ENCODE results near the gene DCLK1. TPM values are rescaled to one million over a fixed set of nuclear protein-coding genes. Genes with fewer than 3 reads are reported as not detected.

Gene DCLK1
- total RNA-seq, 1 experiment from 2014 or later: not detected

- in situ Hi-C loops (cut with HindIII; ENCODE audit: low pct_unique_long_range_greater_than_20kb, low sequenced_read_pairs) (no loop called here), intact Hi-C loops (cut with micrococcal nuclease; ENCODE audit: unreplicated experiment) (no loop called here)
- BruUV-seq (replicated peaks): no TSS peak
- ChIA-PET CTCF (no interaction called here), POLR2A (no interaction called here)
- no peak for TF ChIP-seq REST (IDR thresholded peaks at IDR 0.05; ENCODE audit: insufficient read depth in 1 of 2, low read depth in 2 of 2, low read length in 1 of 2)
- no peak for TF ChIP-seq CTCF (IDR thresholded peaks at IDR 0.05)
- no peak for TF ChIP-seq TCF7L2 (IDR thresholded peaks at IDR 0.05; ENCODE audit: low read depth, low read length)
- TF ChIP-seq SIN3A (IDR thresholded peaks at IDR 0.05; ENCODE audit: borderline replicate concordance, insufficient read depth, low read depth, low read length): no peak
- TF ChIP-seq POLR2AphosphoS5 (IDR thresholded peaks at IDR 0.05; ENCODE audit: low read depth, low read length): no peak
- ATAC-seq: no peak
- H3K36me3 ChIP-seq (ENCODE audit: control insufficient read depth, insufficient read depth, low read length): no peaks in the 10 kb centered on the region
- H3K27me3 ChIP-seq (ENCODE audit: control insufficient read depth, insufficient read depth, low read length): no peaks in the 10 kb centered on the region
- H3K4me3 ChIP-seq (ENCODE audit: low read depth in 2 of 2, low read length in 2 of 2): no peak overlapping the region
- no peaks in the 10 kb centered on the region for H3K9me3 ChIP-seq (ENCODE audit: control insufficient read depth, insufficient read depth, low read depth, low read length)
- no peak for DNase-seq (ENCODE audit: low read depth, low spot score)
- no peak overlapping the region for H3K27ac ChIP-seq (ENCODE audit: low read length)
- H3K4me1 ChIP-seq (ENCODE audit: control insufficient read depth, insufficient read depth, low read length): no peaks in the 10 kb centered on the region
Measured at GRCh38 chr13:35771898-35772297, 359.3 kb downstream of the DCLK1 start.

DNA sequence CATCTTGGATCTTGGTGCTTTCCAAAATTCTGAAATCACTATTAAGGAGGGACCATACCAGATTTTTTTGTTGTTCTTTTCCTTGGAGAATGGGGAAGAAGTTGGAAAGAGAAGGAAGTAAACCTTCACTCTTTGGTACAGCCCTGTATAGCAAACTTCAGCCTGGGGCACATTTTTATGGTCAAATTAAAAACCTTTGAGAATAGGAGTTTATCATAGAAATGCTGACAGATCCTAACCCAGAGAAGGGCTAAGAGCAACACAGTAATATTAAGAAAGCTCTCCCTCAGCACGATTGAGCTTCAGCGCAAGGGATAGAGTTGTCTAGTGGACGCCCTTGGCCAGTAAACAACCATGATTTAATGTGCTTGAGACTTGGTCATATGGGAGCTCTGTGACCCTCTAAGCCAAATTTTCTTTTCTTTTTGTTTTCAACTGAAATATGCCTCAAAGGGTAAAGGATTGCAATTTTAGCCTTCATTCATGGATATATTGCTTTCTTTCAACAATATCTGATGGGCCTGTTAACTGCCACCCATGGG is 360.4 kb downstream of the DCLK1 start:
- BruUV-seq (replicated peaks): no TSS peak
- Histone ChIP-seq H3K36me3 (ENCODE audit: control insufficient read depth, insufficient read depth, low read length) (no peaks in the 10 kb centered on the region), H3K27ac (ENCODE audit: low read length) (no peak overlapping the region), H3K4me3 (ENCODE audit: low read depth in 2 of 2, low read length in 2 of 2) (no peak overlapping the region), H3K27me3 (ENCODE audit: control insufficient read depth, insufficient read depth, low read length) (no peaks in the 10 kb centered on the region), H3K9me3 (ENCODE audit: control insufficient read depth, insufficient read depth, low read depth, low read length) (no peaks in the 10 kb centered on the region), H3K4me1 (ENCODE audit: control insufficient read depth, insufficient read depth, low read length) (no peaks in the 10 kb centered on the region)
- intact Hi-C loops (cut with micrococcal nuclease; ENCODE audit: unreplicated experiment): no loop called here
- no peak for DNase-seq (ENCODE audit: low read depth, low spot score)
- ChIA-PET CTCF (no interaction called here), POLR2A (no interaction called here)
- ATAC-seq: no peak
- TF ChIP-seq SIN3A (IDR thresholded peaks at IDR 0.05; ENCODE audit: borderline replicate concordance, insufficient read depth, low read depth, low read length) (no peak), TCF7L2 (IDR thresholded peaks at IDR 0.05; ENCODE audit: low read depth, low read length) (no peak)
- in situ Hi-C loops (cut with HindIII; ENCODE audit: low pct_unique_long_range_greater_than_20kb, low sequenced_read_pairs): no loop called here

DNA sequence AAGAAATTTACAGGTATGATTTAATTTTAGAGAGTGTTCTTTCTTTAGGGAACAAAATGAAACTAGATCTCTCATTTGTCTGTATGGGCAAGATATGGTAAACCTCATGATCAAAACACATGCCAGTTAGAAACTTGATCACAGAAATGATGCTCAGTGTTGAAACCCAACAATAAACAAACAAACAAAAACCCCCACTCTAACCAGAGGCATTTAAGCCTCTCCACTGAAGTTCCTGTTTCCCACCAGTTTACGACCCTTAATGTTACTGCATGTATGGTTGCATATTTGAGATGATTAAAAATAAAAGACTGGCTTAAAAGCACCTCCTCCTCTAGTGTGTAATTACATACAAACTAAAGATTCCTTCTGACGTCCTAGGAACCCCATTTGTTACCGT is 361.4 kb downstream of the DCLK1 start:
- TF ChIP-seq CTCF (IDR thresholded peaks at IDR 0.05) (no peak), TCF7L2 (IDR thresholded peaks at IDR 0.05; ENCODE audit: low read depth, low read length) (no peak), REST (IDR thresholded peaks at IDR 0.05; ENCODE audit: insufficient read depth in 1 of 2, low read depth in 2 of 2, low read length in 1 of 2) (no peak), SIN3A (IDR thresholded peaks at IDR 0.05; ENCODE audit: borderline replicate concordance, insufficient read depth, low read depth, low read length) (no peak), POLR2AphosphoS5 (IDR thresholded peaks at IDR 0.05; ENCODE audit: low read depth, low read length) (no peak)
- no peaks in the 10 kb centered on the region for H3K27me3 ChIP-seq (ENCODE audit: control insufficient read depth, insufficient read depth, low read length)
- in situ Hi-C loops (cut with HindIII; ENCODE audit: low pct_unique_long_range_greater_than_20kb, low sequenced_read_pairs) (no loop called here), intact Hi-C loops (cut with micrococcal nuclease; ENCODE audit: unreplicated experiment) (no loop called here)
- no peak overlapping the region for H3K4me3 ChIP-seq (ENCODE audit: low read depth in 2 of 2, low read length in 2 of 2)
- no TSS peak for BruUV-seq (replicated peaks)
- H3K9me3 ChIP-seq (ENCODE audit: control insufficient read depth, insufficient read depth, low read depth, low read length): no peaks in the 10 kb centered on the region
- CTCF ChIA-PET: no interaction called here
- H3K4me1 ChIP-seq (ENCODE audit: control insufficient read depth, insufficient read depth, low read length): no peaks in the 10 kb centered on the region
- no peaks in the 10 kb centered on the region for H3K36me3 ChIP-seq (ENCODE audit: control insufficient read depth, insufficient read depth, low read length)
- no peak for DNase-seq (ENCODE audit: low read depth, low spot score)
- POLR2A ChIA-PET: no interaction called here
- H3K27ac ChIP-seq (ENCODE audit: low read length): no peak overlapping the region
- ATAC-seq: no peak
